ENCODE data around the gene UBR2. TPM values are rescaled to one million over a fixed set of nuclear protein-coding genes. Genes with fewer than 3 reads are reported as not detected.

The UBR2 gene

Small RNA genes lying within 50 kb of the gene (small RNA-seq; reads per million reads assigned to genes)
- gene RNU6-890P (ENCODE audit: low read depth) = not detected

Measured in mesenchymal stem cell (in vitro differentiated cells and primary cell).